GM19463 (cell line): ENCODE results near the gene C1QTNF8.

Experiments
- ATAC-seq: cut with Tn5 transposase; IDR thresholded peaks from one replicate; pipeline ENCODE4 v1.9.1; 2021; ENCODE audit warnings: mild to moderate bottlenecking, moderate library complexity; ENCODE audit not compliant: unreplicated experiment

Gene C1QTNF8

GRCh38 chr16:1096169-1097082 lies at the start of gene C1QTNF8:
Gene C1QTNF8 (minus strand): TSS chr16:1096244. CDS start chr16:1094922, 1,322 bp downstream.
- ATAC-seq, result no peak

GRCh38 chr16:1145383-1146100 lies 49.5 kb upstream of the C1QTNF8 start:
- ATAC-seq, result no peak

GRCh38 chr16:1144476-1145382 lies 48.7 kb upstream of the C1QTNF8 start:
- ATAC-seq, result no peak

GRCh38 chr16:1143761-1144450 lies 47.9 kb upstream of the C1QTNF8 start:
- no peak for ATAC-seq

GRCh38 chr16:1142911-1143310 lies 46.9 kb upstream of the C1QTNF8 start:
- ATAC-seq, result no peak

- no peak for ATAC-seq
Measured at GRCh38 chr16:1141716-1142115, 45.7 kb upstream of the C1QTNF8 start.

GRCh38 chr16:1141191-1141590 lies 45.1 kb upstream of the C1QTNF8 start:
- no peak for ATAC-seq

- ATAC-seq, result no peak
Measured at GRCh38 chr16:1140582-1141162, 44.6 kb upstream of the C1QTNF8 start.

- no peak for ATAC-seq
Measured at GRCh38 chr16:1137604-1138003, 41.6 kb upstream of the C1QTNF8 start.

- ATAC-seq, result no peak
Measured at GRCh38 chr16:1135459-1135825, 39.4 kb upstream of the C1QTNF8 start.

GRCh38 chr16:1134776-1135458 lies 38.9 kb upstream of the C1QTNF8 start:
- no peak for ATAC-seq

GRCh38 chr16:1133810-1134520 lies 37.9 kb upstream of the C1QTNF8 start:
- ATAC-seq, result no peak

GRCh38 chr16:1133271-1133670 lies 37.2 kb upstream of the C1QTNF8 start:
- ATAC-seq, result no peak

GRCh38 chr16:1132431-1132830 lies 36.4 kb upstream of the C1QTNF8 start:
- no peak for ATAC-seq

GRCh38 chr16:1131378-1131994 lies 35.4 kb upstream of the C1QTNF8 start:
- no peak for ATAC-seq

GRCh38 chr16:1130382-1130781 lies 34.3 kb upstream of the C1QTNF8 start:
- no peak for ATAC-seq

- ATAC-seq, result no peak
Measured at GRCh38 chr16:1129106-1129960, 33.3 kb upstream of the C1QTNF8 start.
